GM18507 (cell line): ENCODE data around the gene ERCC2.
"Not testable (repeated sequence)": the region's sequence is repeated elsewhere in the genome, so short reads cannot be mapped to it uniquely, and the experiment has no call there.

Experiments
- DNase-seq: peaks from one replicate; pipeline ENCODE4 v3.0.0; 2011; ENCODE audit warnings: low read depth; ENCODE audit not compliant: insufficient read length; ENCODE audit errors: extremely low spot score
- FAIRE-seq: peaks from 2 replicates; lab custom pipeline; 2011; peaks lifted over from hg19 to GRCh38; lab: Jason Lieb, UNC

ERCC2 gene

GRCh38 chr19:45311621-45312020, 58.8 kb downstream of the ERCC2 start:
- FAIRE-seq (no peak), DNase-seq (no peak)

- FAIRE-seq, DNase-seq: not testable (repeated sequence)
Measured at GRCh38 chr19:45309322-45309721, 61.1 kb downstream of the ERCC2 start.

GRCh38 chr19:45307361-45307760, 63.0 kb downstream of the ERCC2 start:
- DNase-seq (no peak), FAIRE-seq (no peak)

GRCh38 chr19:45306518-45307027, 63.8 kb downstream of the ERCC2 start:
- no peak for FAIRE-seq
- no peak for DNase-seq

GRCh38 chr19:45306040-45306439, 64.3 kb downstream of the ERCC2 start:
- FAIRE-seq (no peak), DNase-seq (no peak)

- no peak for DNase-seq
- FAIRE-seq = no peak
Measured at GRCh38 chr19:45305421-45305820, 65.0 kb downstream of the ERCC2 start.

GRCh38 chr19:45305007-45305406, 65.4 kb downstream of the ERCC2 start:
- no peak for FAIRE-seq
- DNase-seq = no peak

- DNase-seq = no peak
- FAIRE-seq = no peak
Measured at GRCh38 chr19:45304141-45304926, 66.0 kb downstream of the ERCC2 start.

- DNase-seq (no peak), FAIRE-seq (no peak)
Measured at GRCh38 chr19:45303269-45304060, 66.9 kb downstream of the ERCC2 start.

GRCh38 chr19:45302416-45302815, 68.0 kb downstream of the ERCC2 start:
- FAIRE-seq = no peak

More at GRCh38 chr19:45302416-45302815, 68.0 kb downstream of the ERCC2 start:
- no peak for DNase-seq
